Ishikawa (cell line): Measurements from ENCODE around the gene PRCD.

Source experiments
- CEBPB ChIP-seq: IDR thresholded peaks from 2 replicates; pipeline ENCODE4 v1.6.1; 2012
- CREB1 ChIP-seq: IDR thresholded peaks from 2 replicates; pipeline ENCODE4 v1.6.1; 2012; ENCODE audit warnings: low read depth
- EGR1 ChIP-seq: IDR thresholded peaks from 2 replicates; pipeline ENCODE4 v1.6.1; 2012
- EP300 ChIP-seq: IDR thresholded peaks from 2 replicates; pipeline ENCODE4 v1.6.1; 2012; ENCODE audit warnings: borderline replicate concordance
- FOXM1 ChIP-seq: IDR thresholded peaks from 2 replicates; pipeline ENCODE4 v1.6.1; 2012; ENCODE audit warnings: low read depth, borderline replicate concordance
- MAX ChIP-seq: IDR thresholded peaks from 2 replicates; pipeline ENCODE4 v1.6.1; 2012
- NFIC ChIP-seq: IDR thresholded peaks from 2 replicates; pipeline ENCODE4 v1.6.1; 2012
- RAD21 ChIP-seq: IDR thresholded peaks from 2 replicates; pipeline ENCODE4 v1.6.1; 2012; ENCODE audit warnings: low read depth
- REST ChIP-seq: IDR thresholded peaks from 2 replicates; pipeline ENCODE4 v1.6.1; 2012; ENCODE audit warnings: low read depth, mild to moderate bottlenecking
- TAF1 ChIP-seq: IDR thresholded peaks from 2 replicates; pipeline ENCODE4 v1.6.1; 2012; ENCODE audit warnings: low read depth, mild to moderate bottlenecking
- TCF12 ChIP-seq: IDR thresholded peaks from 2 replicates; pipeline ENCODE4 v1.6.1; 2012; ENCODE audit warnings: low read depth
- TEAD4 ChIP-seq: IDR thresholded peaks from 2 replicates; pipeline ENCODE4 v1.6.1; 2012
- YY1 ChIP-seq: IDR thresholded peaks from 2 replicates; pipeline ENCODE4 v1.6.1; 2012; ENCODE audit warnings: low read depth
- ZBTB7A ChIP-seq: IDR thresholded peaks from 2 replicates; pipeline ENCODE4 v1.6.1; 2012; ENCODE audit warnings: low read depth
- TF ChIP-seq, protein P1 (sequence below): IDR thresholded peaks from 2 replicates; pipeline ENCODE4 v1.6.1; 2012

Gene PRCD

DNA sequence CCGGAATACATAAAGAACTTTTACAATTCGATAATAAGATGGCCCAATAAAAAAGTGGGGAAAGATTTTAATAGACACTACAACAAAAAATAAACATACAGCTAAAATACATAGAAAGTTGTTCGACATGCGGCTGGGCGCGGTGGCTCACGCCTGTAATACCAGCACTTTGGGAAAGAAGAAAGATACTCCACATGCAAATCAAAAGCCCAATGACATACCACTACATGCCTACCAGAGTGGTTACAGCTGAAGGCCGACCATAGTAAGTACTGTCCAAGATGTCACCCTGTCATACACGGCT, 9.3 kb downstream of the PRCD start:
- no peak for TF ChIP-seq EGR1
- no peak for TF ChIP-seq MAX
- TF ChIP-seq CEBPB = no peak
- TF ChIP-seq YY1 = no peak
- TF ChIP-seq TAF1 = no peak
- no peak for TF ChIP-seq EP300

DNA sequence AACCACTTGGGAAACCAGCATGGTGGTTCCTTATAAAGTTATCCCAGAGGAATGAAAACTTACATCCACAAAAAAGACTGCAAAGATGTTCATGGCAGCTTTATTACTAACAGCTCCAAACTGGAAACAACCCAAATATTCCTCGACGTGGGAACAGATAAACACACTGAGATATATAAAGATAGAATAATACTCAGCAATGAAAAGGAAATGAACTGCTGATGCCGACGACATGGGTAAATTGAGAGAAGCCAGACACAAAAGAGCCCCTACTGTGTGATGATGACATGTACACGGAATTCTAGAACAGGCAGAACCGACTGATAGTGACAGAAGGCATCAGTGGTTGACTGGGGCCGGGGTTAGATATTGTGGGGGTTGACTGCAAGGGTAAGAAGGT, 9.7 kb downstream of the PRCD start:
- no peak for TF ChIP-seq CREB1
- TF ChIP-seq REST = no peak
- no peak for TF ChIP-seq TCF12
- no peak for TF ChIP-seq TAF1
- TF ChIP-seq, protein P1, sequence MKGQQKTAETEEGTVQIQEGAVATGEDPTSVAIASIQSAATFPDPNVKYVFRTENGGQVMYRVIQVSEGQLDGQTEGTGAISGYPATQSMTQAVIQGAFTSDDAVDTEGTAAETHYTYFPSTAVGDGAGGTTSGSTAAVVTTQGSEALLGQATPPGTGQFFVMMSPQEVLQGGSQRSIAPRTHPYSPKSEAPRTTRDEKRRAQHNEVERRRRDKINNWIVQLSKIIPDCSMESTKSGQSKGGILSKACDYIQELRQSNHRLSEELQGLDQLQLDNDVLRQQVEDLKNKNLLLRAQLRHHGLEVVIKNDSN = no peak
- TF ChIP-seq EP300 = no peak
- no peak for TF ChIP-seq CEBPB
- TF ChIP-seq YY1 = no peak
- no peak for TF ChIP-seq EGR1
- TF ChIP-seq RAD21 = no peak
- no peak for TF ChIP-seq FOXM1
- TF ChIP-seq ZBTB7A = no peak
- no peak for TF ChIP-seq TEAD4
- TF ChIP-seq MAX = no peak
- no peak for TF ChIP-seq NFIC

- TF ChIP-seq TEAD4 (no peak), YY1 (no peak), EP300 (no peak), CEBPB (peak; percentile 48; the same call in 1 of the 2 replicates)
Observed at GRCh38 chr17:76550712-76551615, 11.1 kb downstream of the PRCD start.

DNA sequence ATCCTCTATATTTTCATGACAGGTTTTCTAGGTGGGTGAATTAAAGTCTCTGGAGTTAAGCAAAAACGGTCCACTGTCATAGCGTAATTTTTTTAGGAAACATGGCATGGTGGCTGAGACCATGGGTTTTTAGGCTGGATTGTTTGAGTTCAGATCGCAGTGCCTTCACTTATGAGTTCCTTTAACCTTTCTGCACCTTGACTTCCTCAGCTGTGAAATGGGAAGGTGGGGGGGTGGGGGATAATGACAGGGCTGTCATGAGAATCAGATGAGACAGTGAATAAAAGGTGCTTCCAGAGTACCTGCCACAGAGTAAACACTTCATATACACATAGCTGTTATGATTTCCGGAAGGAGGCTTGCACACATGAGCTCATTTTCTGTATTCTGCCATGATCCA, 11.8 kb downstream of the PRCD start:
- TF ChIP-seq RAD21 (no peak), EP300 (no peak), CREB1 (no peak), NFIC (no peak)
- TF ChIP-seq, protein P1 = no peak

DNA sequence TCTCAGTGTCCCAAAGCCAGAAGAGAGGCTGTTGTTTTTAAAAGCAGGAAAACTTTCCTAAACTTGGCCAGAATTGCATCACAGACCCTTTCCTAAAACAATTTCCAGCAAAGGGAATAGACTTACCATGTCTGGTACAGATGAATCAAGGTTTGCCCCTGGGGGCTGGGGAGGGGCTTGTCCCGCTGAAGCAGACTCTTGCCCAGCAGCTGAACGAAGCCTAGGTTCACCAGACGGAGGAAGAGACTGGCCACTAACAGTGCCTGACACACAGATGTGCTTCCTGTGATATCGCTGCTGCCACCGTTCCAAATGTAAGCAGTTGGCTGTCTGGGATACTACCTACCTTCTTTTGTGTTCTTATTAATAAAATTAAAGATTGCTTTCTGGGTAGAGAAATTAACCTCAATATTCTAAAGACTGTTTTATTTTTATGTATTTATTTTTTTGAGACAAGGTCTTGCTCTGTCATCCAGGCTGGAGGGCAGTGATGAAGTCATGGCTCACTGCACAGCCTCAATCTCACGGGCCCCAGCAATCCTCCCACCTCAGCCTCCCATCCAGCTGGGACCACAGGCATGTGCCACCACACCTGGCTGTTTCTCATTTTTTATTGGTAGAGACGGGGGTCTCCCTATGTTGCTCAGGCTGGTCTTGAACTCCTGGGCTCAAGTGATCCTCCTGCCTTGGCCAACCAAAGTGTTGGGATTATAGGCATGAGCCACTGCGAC, 13.5 kb downstream of the PRCD start:
- TF ChIP-seq MAX (no peak), CREB1 (no peak), NFIC (no peak), EGR1 (no peak), ZBTB7A (no peak), TCF12 (no peak), REST (no peak), TEAD4 (no peak), EP300 (no peak; the same call in 1 of the 2 replicates), FOXM1 (no peak), RAD21 (no peak), YY1 (no peak), TAF1 (no peak), CEBPB (no peak)
- TF ChIP-seq, protein P1 = no peak
